Activated CD4-positive, alpha-beta T cell treated with anti-CD3 and anti-CD28 coated beads, Interleukin-2, amount 10 ng/mL, durations not matched to agents 7 days and 5 days (primary cell): ENCODE measurements around the gene POR. TPM values are rescaled to one million over a fixed set of nuclear protein-coding genes. Genes with fewer than 3 reads are reported as not detected.
"Not testable (repeated sequence)": the region's sequence is repeated elsewhere in the genome, so short reads cannot be mapped to it uniquely, and the experiment has no call there.

Source experiments
- CTCF ChIA-PET: fragments of 350-600 bp; sonication (Branson Sonifier 250); formaldehyde crosslinking; loops from one replicate; lab custom pipeline; 2021; ENCODE audit warnings: antibody characterized with exemption; lab: Charles Lee
- POLR2A ChIA-PET: fragments of 350-600 bp; sonication (Branson Sonifier 250); formaldehyde crosslinking; loops from one replicate; lab custom pipeline; 2021; ENCODE audit warnings: antibody characterized with exemption; lab: Charles Lee
- DNase-seq: peaks from one replicate; pipeline ENCODE4 v3.0.0-alpha.2; 2020
- H3K27ac Mint-ChIP-seq: one replicate; pipeline ENCODE4 v1.8.0; 2021; ENCODE audit warnings: mild to moderate bottlenecking, moderate library complexity, mixed read lengths
- H3K27me3 Mint-ChIP-seq: one replicate; pipeline ENCODE4 v1.8.0; 2021; ENCODE audit warnings: mixed read lengths
- H3K36me3 Mint-ChIP-seq: one replicate; pipeline ENCODE4 v1.8.0; 2021; ENCODE audit warnings: low read depth, mixed read lengths
- H3K4me1 Mint-ChIP-seq: one replicate; pipeline ENCODE4 v1.8.0; 2021; ENCODE audit warnings: mixed read lengths
- H3K4me3 Mint-ChIP-seq: one replicate; pipeline ENCODE4 v1.8.0; 2021; ENCODE audit warnings: mild to moderate bottlenecking, moderate library complexity, mixed read lengths
- H3K9me3 Mint-ChIP-seq: one replicate; pipeline ENCODE4 v1.8.0; 2021; ENCODE audit warnings: mixed read lengths
- total RNA-seq, 2 experiments: library from RNA; stranded (reverse); gene quantifications; one replicate each; pipeline ENCODE4 v1.2.3, GENCODE V29; 2021

The POR gene
- 10 to 100 TPM; 29.9 to 37.1 TPM for total RNA-seq

- peaks cover 26% of the 10 kb centered on the region for H3K4me1 Mint-ChIP-seq
- H3K9me3 Mint-ChIP-seq, result no peaks in the 10 kb centered on the region
- H3K27ac Mint-ChIP-seq, result peak within 1 kb of the TSS; percentile 91
These were observed at the start of gene POR for GRCh38 chr7:75914655-75915415. TSS of gene POR (plus strand) at chr7:75915155. CDS start at chr7:75954002, 38,847 bp downstream.

DNA sequence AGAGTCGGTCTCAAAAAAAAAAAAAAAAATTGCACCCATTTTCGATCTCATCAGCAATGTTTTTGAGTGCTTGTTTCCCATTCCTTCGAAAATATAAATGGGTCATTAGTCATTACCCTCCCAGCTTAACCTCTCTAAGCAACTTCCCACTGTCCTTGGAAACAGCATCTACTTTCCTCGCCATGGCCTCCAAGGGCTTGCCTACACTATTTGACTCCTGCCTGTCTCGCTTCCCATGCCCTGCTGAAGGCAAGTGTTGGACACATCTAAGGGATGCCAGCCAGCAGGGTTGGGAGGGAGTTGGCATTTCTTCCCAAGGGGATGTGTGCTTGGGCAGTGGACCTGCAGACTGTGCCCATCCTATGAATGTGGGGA is 48.9 kb upstream of the POR start:
- peaks cover 6% of the 10 kb centered on the region for H3K4me1 Mint-ChIP-seq
- no peaks in the 10 kb centered on the region for H3K36me3 Mint-ChIP-seq
- no peaks in the 10 kb centered on the region for H3K9me3 Mint-ChIP-seq
- DNase-seq, result no peak
- H3K27me3 Mint-ChIP-seq, result peaks cover 9% of the 10 kb centered on the region
- H3K4me3 Mint-ChIP-seq, result no peak overlapping the region
- no peak overlapping the region for H3K27ac Mint-ChIP-seq
- ChIA-PET CTCF (interaction anchor here (0.6 to 4.0 kb wide), 3 partner anchors 148 to 155 kb away, joined by 3 to 32 read pairs (median 5); no protein-coding TSS in a partner anchor), POLR2A (interaction anchor here (0.6 kb wide), 1 partner anchor 123 kb away, joined by 5 read pairs; no protein-coding TSS in a partner anchor)

More at GRCh38 chr7:75914655-75915415, at the start of gene POR:
- Mint-ChIP-seq H3K27me3 (peaks cover 3% of the 10 kb centered on the region), H3K4me3 (peak within 1 kb of the TSS; percentile 79), H3K36me3 (no peaks in the 10 kb centered on the region)
- ChIA-PET CTCF (interaction anchor here (0.6 to 1.0 kb wide), 5 partner anchors 8 to 138 kb away, joined by 3 to 4 read pairs (median 3); partner anchors contain the start of genes MDH2 and STYXL1), POLR2A (interaction anchor here (0.6 kb wide), 2 partner anchors 13 to 14 kb away, joined by 3 read pairs; no protein-coding TSS in a partner anchor)
- peak; percentile 94 for DNase-seq

DNA sequence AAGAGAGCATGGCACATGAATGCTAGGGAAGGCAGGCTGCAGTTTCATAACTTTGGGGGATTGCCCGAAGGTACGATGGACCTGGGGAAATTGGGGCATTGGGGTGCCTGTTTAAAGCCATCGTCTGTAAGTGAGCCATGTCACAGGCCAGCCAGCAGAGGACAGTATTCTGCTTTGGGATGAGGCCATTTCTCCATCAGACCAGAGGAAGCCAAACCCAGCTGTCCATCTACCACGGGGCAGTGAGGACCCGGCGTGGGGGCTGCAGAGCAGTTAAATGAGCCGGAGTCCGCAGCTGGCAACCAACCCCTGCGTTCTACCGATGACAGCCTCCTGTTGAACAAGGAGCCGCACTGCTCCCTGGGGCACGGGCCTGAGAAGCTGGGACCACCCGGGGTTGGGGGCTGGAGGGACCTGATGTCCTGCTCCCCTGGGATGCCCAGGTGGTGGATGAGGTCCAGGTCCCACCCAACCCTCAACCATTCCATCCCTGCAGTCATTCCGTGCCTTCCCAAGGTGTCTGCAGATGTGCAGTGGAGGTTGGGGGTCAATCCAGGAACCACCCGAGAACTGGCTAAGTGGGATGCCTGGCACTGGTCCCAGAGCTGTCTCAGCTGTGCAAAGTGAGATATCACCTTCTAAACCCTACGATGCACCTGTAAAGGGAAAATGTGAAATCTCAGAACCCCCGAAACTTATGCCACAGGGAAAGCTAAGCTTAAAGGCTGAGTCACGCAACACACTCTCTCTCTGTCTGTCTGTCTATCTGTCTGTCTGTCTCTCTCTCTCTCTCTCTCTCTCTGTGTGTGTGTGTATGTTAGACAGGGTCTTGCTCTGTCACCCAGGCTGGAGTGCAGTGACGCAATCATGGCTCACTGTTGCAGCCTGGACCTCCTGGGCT is 48.2 kb upstream of the POR start:
- POLR2A ChIA-PET, result interaction anchor here (0.6 kb wide), 1 partner anchor 123 kb away, joined by 5 read pairs; no protein-coding TSS in a partner anchor
- Mint-ChIP-seq H3K27ac (no peak overlapping the region), H3K4me1 (peaks cover 6% of the 10 kb centered on the region), H3K27me3 (peaks cover 9% of the 10 kb centered on the region), H3K9me3 (no peaks in the 10 kb centered on the region), H3K36me3 (no peaks in the 10 kb centered on the region), H3K4me3 (no peak overlapping the region)
- DNase-seq, result peak; percentile 55
- CTCF ChIA-PET, result interaction anchor here (0.6 to 4.0 kb wide), 4 partner anchors 130 to 154 kb away, joined by 3 to 32 read pairs (median 4); no protein-coding TSS in a partner anchor

DNA sequence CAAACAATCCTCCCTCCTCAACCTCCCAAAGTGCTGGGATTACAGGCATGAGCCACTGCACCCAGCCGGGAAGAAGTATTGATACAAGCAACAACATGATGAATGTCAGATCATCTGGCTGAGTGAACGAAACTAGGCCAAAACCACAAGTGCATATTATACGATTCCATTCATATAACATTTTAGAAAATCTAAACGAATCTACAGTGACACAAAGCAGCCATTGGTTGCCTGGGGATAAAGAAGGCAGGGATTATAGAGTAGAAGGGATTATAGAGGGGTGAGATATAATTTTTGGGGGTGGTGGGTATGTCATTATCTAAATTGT is 47.6 kb upstream of the POR start:
- Mint-ChIP-seq H3K9me3 (no peaks in the 10 kb centered on the region), H3K27ac (no peak overlapping the region), H3K36me3 (no peaks in the 10 kb centered on the region), H3K4me3 (no peak overlapping the region), H3K27me3 (peaks cover 9% of the 10 kb centered on the region), H3K4me1 (peaks cover 6% of the 10 kb centered on the region)
- no peak for DNase-seq
- POLR2A ChIA-PET, result no interaction called here
- CTCF ChIA-PET, result interaction anchor here (1.4 to 4.0 kb wide), 2 partner anchors 147 to 153 kb away, joined by 5 to 32 read pairs; no protein-coding TSS in a partner anchor

DNA sequence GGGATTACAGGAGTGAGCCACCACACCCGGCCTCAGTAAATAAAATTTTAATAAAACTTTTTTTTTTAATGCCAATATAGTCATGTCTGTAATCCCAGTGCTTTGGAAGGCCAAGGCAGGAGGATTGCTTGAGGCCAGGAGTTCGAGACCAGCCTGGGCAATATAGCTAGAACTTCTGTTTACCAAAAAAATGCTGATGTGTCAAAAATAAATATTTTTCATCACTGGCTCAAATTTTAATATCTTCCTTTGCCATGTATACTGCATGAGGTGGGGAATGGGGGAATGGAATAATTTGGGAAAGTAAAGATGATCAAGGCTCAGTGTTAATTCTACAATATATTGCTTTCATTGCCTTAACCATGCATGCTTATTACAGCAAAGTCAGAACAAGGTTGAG is 46.8 kb upstream of the POR start:
- no peak for DNase-seq
- peaks cover 6% of the 10 kb centered on the region for H3K4me1 Mint-ChIP-seq
- CTCF ChIA-PET, result interaction anchor here (0.6 to 1.5 kb wide), 3 partner anchors 73 to 164 kb away, joined by 3 to 4 read pairs (median 3); no protein-coding TSS in a partner anchor
- POLR2A ChIA-PET, result no interaction called here
- H3K36me3 Mint-ChIP-seq, result no peaks in the 10 kb centered on the region
- no peak overlapping the region for H3K27ac Mint-ChIP-seq
- H3K9me3 Mint-ChIP-seq, result no peaks in the 10 kb centered on the region
- H3K27me3 Mint-ChIP-seq, result peaks cover 9% of the 10 kb centered on the region
- no peak overlapping the region for H3K4me3 Mint-ChIP-seq

DNA sequence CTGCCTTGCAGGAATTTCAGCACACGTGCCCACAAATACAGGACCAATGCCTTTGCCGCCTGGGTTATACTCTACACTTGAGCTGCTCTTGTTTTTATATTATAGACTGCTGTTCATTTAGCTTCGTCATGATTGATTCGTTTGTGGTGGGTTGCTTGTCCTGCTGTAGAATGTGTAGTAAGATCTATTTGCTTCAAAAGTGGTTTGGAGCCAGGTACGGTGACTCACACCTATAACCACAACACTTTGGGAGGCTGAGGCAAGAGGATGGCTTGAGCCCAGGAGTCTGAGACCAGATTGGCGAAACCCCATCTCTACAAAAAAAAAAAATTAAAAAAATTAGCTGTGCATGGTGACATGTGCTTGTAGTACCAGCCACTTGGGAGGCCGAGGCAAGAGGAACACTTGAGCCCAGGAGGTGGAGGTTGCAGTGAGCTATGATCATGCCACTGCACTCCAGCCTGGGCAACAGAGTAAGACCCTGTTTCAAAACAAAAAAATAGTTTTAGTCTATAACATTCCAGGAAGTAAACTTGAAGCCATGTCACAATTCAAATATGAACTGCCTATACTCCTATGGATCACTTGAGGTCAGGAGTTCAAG is 45.1 kb upstream of the POR start:
- CTCF ChIA-PET, result interaction anchor here (1.1 to 1.8 kb wide), 3 partner anchors 10 to 309 kb away, joined by 3 to 4 read pairs (median 3); no protein-coding TSS in a partner anchor
- Mint-ChIP-seq H3K27me3 (peaks cover 6% of the 10 kb centered on the region), H3K4me1 (peaks cover 6% of the 10 kb centered on the region), H3K4me3 (no peak overlapping the region), H3K27ac (no peak overlapping the region), H3K36me3 (no peaks in the 10 kb centered on the region), H3K9me3 (no peaks in the 10 kb centered on the region)
- no peak for DNase-seq
- POLR2A ChIA-PET, result no interaction called here

DNA sequence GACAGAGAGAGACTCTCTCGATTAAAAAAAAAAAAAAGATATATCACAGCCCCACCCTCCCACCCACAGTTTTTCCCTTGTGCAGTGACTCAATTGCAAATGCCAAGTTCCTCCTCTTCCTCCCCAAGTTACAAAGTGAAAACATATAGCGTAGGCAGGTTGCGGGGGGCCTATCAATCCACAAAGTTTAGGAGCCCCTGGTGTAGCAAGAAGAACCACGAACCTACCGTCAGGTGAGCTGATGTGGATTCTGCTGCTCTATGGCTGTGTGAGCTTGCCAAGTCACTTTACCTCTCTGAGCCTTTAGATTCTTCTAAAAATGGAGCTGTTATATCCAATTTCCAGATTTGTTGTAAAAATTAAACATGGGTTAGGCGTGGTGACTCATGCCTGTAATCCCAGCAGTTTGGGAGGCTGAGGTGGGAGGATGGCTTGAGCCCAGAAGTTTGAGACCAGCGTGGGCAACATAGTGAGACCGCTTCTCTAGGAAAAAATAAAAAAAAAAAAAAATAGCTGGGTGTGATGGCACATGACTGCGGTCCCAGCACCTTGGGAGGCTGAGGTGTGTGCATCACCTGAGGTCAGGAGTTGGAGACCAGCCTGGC is 44.3 kb upstream of the POR start:
- POLR2A ChIA-PET, result no interaction called here
- H3K27ac Mint-ChIP-seq, result no peak overlapping the region
- peaks cover 6% of the 10 kb centered on the region for H3K4me1 Mint-ChIP-seq
- no peak for DNase-seq
- H3K4me3 Mint-ChIP-seq, result no peak overlapping the region
- no peaks in the 10 kb centered on the region for H3K36me3 Mint-ChIP-seq
- H3K27me3 Mint-ChIP-seq, result peaks cover 2% of the 10 kb centered on the region
- CTCF ChIA-PET, result interaction anchor here (0.9 to 1.8 kb wide), 2 partner anchors 11 to 119 kb away, joined by 4 read pairs; no protein-coding TSS in a partner anchor
- no peaks in the 10 kb centered on the region for H3K9me3 Mint-ChIP-seq

DNA sequence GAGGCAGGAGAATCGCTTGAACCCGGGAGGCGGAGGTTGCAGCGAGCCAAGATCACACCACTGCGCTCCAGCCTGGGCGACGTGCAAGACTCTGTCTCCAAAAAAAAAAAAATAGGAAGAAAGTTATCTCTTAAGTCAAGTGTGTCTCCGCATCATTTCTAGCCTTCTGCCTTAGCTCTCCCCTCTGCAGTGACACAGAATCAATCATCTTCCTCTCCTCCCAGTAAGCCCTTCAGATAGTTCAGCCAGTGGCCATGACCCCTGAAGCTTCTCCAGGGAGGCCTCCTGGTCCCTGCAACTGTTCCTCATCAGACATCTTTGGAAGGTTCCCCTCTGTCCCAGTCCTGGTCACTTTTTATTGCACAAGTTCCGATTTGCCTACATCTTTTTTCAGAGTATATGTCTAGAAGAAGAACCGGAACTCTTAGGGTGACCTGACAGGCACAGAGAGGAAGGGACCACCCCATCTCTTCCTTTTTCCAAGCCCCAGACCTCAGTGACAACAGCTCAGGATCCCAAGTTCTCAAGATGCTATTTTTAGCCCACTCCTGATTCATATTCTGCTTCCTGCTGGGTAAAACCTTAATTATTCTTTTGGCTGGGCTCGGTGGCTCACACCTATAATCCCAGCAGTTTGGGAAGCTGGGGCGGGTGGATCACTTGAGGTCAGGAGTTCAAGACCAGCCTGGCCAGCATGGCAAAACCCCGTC is 42.7 kb upstream of the POR start:
- POLR2A ChIA-PET, result interaction anchor here (0.7 kb wide), 1 partner anchor 323 kb away, joined by 4 read pairs; no protein-coding TSS in a partner anchor

GRCh38 chr7:75874180-75874579 is 40.8 kb upstream of the POR start:
- CTCF ChIA-PET, result interaction anchor here (1.5 kb wide), 1 partner anchor 146 kb away, joined by 14 read pairs; no protein-coding TSS in a partner anchor
- DNase-seq, H3K4me3 Mint-ChIP-seq, H3K27ac Mint-ChIP-seq, H3K9me3 Mint-ChIP-seq, H3K27me3 Mint-ChIP-seq, POLR2A ChIA-PET, H3K36me3 Mint-ChIP-seq: not testable (repeated sequence)
- peaks cover 13% of the 10 kb centered on the region for H3K4me1 Mint-ChIP-seq

More for the DNA sequence above, 42.7 kb upstream of the POR start:
- no peaks in the 10 kb centered on the region for H3K9me3 Mint-ChIP-seq
- no peak for DNase-seq
- no peak overlapping the region for H3K27ac Mint-ChIP-seq
- CTCF ChIA-PET, result interaction anchor here (0.6 to 1.1 kb wide), 2 partner anchors 17 to 28 kb away, joined by 3 read pairs; no protein-coding TSS in a partner anchor
- no peaks in the 10 kb centered on the region for H3K27me3 Mint-ChIP-seq
- H3K4me1 Mint-ChIP-seq, result peaks cover 6% of the 10 kb centered on the region
- no peaks in the 10 kb centered on the region for H3K36me3 Mint-ChIP-seq
- H3K4me3 Mint-ChIP-seq, result no peak overlapping the region

- Mint-ChIP-seq H3K27me3 (no peaks in the 10 kb centered on the region), H3K36me3 (peaks cover 2% of the 10 kb centered on the region), H3K4me3 (no peak overlapping the region), H3K4me1 (peaks cover 22% of the 10 kb centered on the region), H3K9me3 (no peaks in the 10 kb centered on the region), H3K27ac (no peak overlapping the region)
- no peak for DNase-seq
- POLR2A ChIA-PET, result no interaction called here
- CTCF ChIA-PET, result interaction anchor here (0.7 to 1.5 kb wide), 2 partner anchors 144 to 1599 kb away, joined by 4 to 14 read pairs; no protein-coding TSS in a partner anchor
These were observed 39.6 kb upstream of the POR start for GRCh38 chr7:75875113-75876080.
